Hair follicle dermal papilla cell (primary cell): ENCODE results near the gene EIF4E2. TPM values are rescaled to one million over a fixed set of nuclear protein-coding genes. Genes with fewer than 3 reads are reported as not detected.

Source experiments
- total RNA-seq: library from RNA; depleted of rRNA; stranded (reverse); fragments of >200 nt; gene quantifications from 2 replicates; pipeline ENCODE4 v1.2.3, GENCODE V29; 2012

EIF4E2 gene
- total RNA-seq, result 79.3 and 88.6 TPM in 2 replicates

GRCh38 chr2:232550354-232551249 is at the start of gene EIF4E2, which contains the start of gene TIGD1:
TSS of gene EIF4E2 (plus strand) at chr2:232550689. CDS start at chr2:232550725, 36 bp downstream.
TSS of gene TIGD1 (minus strand) at chr2:232550557. CDS start at chr2:232549882, 675 bp downstream.

GRCh38 chr2:232519581-232520438 is 30.7 kb upstream of the EIF4E2 start, which contains the start of gene PRSS56:
TSS of gene PRSS56 (plus strand) at chr2:232520388. CDS start at chr2:232520599, 211 bp downstream.

GRCh38 chr2:232525791-232526371 is 24.6 kb upstream of the EIF4E2 start, which contains the start of gene CHRND:
TSS of gene CHRND (plus strand) at chr2:232526160. CDS start at chr2:232526216, 56 bp downstream.

DNA sequence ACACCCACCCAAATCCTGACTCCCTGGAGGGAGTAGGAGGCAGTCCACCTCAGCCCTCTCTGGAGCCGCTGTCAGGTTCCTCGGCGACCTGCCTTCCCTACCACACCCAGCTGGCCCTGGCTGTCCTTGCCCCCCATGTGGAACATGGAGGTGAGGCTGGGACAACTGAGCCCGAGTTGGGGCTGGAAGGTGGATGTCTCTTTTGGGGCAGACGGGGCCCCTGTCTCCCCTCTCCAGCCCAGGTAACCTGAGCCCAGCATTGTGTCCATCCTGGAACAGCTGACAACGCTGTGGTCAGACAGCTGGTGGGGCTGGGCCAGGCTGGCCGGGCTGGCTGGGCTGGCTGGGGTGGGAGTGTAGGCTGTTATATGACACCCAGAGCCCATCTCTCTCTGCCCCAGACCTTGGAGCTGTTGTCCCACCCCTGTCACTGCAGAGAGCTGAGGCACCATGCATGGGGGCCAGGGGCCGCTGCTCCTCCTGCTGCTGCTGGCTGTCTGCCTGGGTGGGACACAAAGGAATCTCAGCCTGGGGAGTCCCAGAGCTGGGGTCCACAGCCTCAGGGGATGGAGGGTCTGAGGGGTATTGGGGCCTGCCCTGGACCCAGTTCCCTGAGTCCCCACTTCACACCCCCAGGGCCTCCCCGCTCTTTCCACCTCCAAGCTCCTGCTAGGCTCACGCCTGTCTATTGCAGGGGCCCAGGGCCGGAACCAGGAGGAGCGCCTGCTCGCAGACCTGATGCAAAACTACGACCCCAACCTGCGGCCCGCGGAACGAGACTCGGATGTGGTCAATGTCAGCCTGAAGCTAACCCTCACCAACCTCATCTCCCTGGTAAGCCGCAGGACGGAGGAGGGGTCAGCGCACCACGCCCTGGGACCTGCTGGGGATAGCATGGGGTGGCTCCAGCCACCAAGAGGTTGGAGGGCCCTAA is 10.9 kb upstream of the EIF4E2 start, which contains the start of gene CHRNG:
CHRNG (plus strand) TSS at position 395 of the 934 bp plus-strand sequence; CDS start at position 451, 56 bp downstream.

Other genes starting within 250 kb of the EIF4E2 start
- gene ALPP, start 171.9 kb upstream of the EIF4E2 start, total RNA-seq, result not detected in 2 replicates
- gene ALPG, start 143.8 kb upstream of the EIF4E2 start, total RNA-seq, result not detected in 2 replicates
- not detected in 2 replicates for gene ALPI, start 94.5 kb upstream of the EIF4E2 start, total RNA-seq
- gene ECEL1, start 62.9 kb upstream of the EIF4E2 start, total RNA-seq, result not detected in 2 replicates
- gene PRSS56, start 30.3 kb upstream of the EIF4E2 start, total RNA-seq, result not detected in 2 replicates
- gene CHRND, start 24.5 kb upstream of the EIF4E2 start, total RNA-seq, result not detected in 2 replicates
- gene CHRNG, start 11.0 kb upstream of the EIF4E2 start, total RNA-seq, result not detected in 2 replicates
- gene TIGD1, start 132 bp upstream of the EIF4E2 start, total RNA-seq, result 5.3 and 6.5 TPM in 2 replicates
- 1.1 and 1.9 TPM in 2 replicates for gene EFHD1, start 82.9 kb downstream of the EIF4E2 start, total RNA-seq
- 57.7 and 63.0 TPM in 2 replicates for gene GIGYF2, start 146.6 kb downstream of the EIF4E2 start, total RNA-seq
- not detected in 2 replicates for gene KCNJ13, start 225.9 kb downstream of the EIF4E2 start, total RNA-seq